ENCODE data around the gene GCNT2.

- no peak for TF ChIP-seq TAF1 (IDR thresholded peaks at IDR 0.05; ENCODE audit: low read depth)
- TF ChIP-seq RAD21 (IDR thresholded peaks at IDR 0.05; ENCODE audit: low read depth), result no peak
- no peak for TF ChIP-seq EP300 (IDR thresholded peaks at IDR 0.05; ENCODE audit: borderline replicate concordance)
- no peak for TF ChIP-seq NFIC (IDR thresholded peaks at IDR 0.05)
- TF ChIP-seq MAX (IDR thresholded peaks at IDR 0.05), result no peak
- no peak for TF ChIP-seq FOXM1 (IDR thresholded peaks at IDR 0.05; ENCODE audit: borderline replicate concordance, low read depth)
- TF ChIP-seq ZBTB7A (IDR thresholded peaks at IDR 0.05; ENCODE audit: low read depth), result no peak
- TF ChIP-seq CREB1 (IDR thresholded peaks at IDR 0.05; ENCODE audit: low read depth), result no peak
- TF ChIP-seq YY1 (IDR thresholded peaks at IDR 0.05; ENCODE audit: low read depth), result no peak
- TF ChIP-seq CEBPB (IDR thresholded peaks at IDR 0.05), result no peak
- TF ChIP-seq TCF12 (IDR thresholded peaks at IDR 0.05; ENCODE audit: low read depth), result no peak
- no peak for TF ChIP-seq REST (IDR thresholded peaks at IDR 0.05; ENCODE audit: low read depth)
Measured at GRCh38 chr6:10507298-10507697, 13.9 kb upstream of the GCNT2 start.
